ENCODE measurements around the gene ANXA2.

The ANXA2 gene

GRCh38 chr15:60358935-60359682 is 38.7 kb downstream of the ANXA2 start:
- no peaks in the 10 kb centered on the region for H3K36me3 ChIP-seq (ENCODE audit: control insufficient read depth, insufficient read depth, low read length)
- H3K4me3 ChIP-seq (ENCODE audit: insufficient read depth, low read depth, low read length) = no peak overlapping the region
- no peaks in the 10 kb centered on the region for H3K4me1 ChIP-seq (ENCODE audit: control insufficient read depth, insufficient read depth, low read length)
- WGBS, 2 experiments = 93% methylated on average over 10 of the region's 10 CpGs
- H3K27me3 ChIP-seq (ENCODE audit: control insufficient read depth, insufficient read depth, low read length, poor library complexity, severe bottlenecking) = no peaks in the 10 kb centered on the region
- H3K27ac ChIP-seq (ENCODE audit: insufficient read depth, low read depth, low read length, poor library complexity, severe bottlenecking) = no peak overlapping the region
- H3K9me3 ChIP-seq (ENCODE audit: control insufficient read depth, low read length) = no peaks in the 10 kb centered on the region

DNA sequence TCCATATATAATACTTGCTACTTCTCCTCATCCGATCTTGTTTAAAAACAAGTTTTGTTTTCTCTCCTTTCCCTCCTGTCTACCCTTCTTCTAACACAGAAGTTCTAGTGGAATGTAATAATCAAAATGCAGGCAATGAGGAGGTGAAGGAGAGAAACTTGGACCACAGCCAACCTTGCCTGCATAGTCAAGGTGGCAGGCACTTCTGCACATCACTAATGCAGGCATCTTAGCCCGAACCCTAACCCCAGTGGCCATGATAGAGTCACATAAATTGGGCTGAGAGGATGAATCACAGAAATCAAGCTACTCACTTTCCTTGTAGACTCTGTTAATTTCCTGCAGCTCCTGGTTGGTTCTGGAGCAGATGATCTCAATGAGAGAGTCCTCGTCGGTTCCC is 41.0 kb downstream of the ANXA2 start:
- Histone ChIP-seq H3K27me3 (ENCODE audit: control insufficient read depth, insufficient read depth, low read length, poor library complexity, severe bottlenecking) (no peaks in the 10 kb centered on the region), H3K4me3 (ENCODE audit: insufficient read depth, low read depth, low read length) (no peak overlapping the region), H3K36me3 (ENCODE audit: control insufficient read depth, insufficient read depth, low read length) (no peaks in the 10 kb centered on the region), H3K4me1 (ENCODE audit: control insufficient read depth, insufficient read depth, low read length) (no peaks in the 10 kb centered on the region), H3K9me3 (ENCODE audit: control insufficient read depth, low read length) (no peaks in the 10 kb centered on the region), H3K27ac (ENCODE audit: insufficient read depth, low read depth, low read length, poor library complexity, severe bottlenecking) (no peak overlapping the region)
- 95 to 98% methylated on average over 4 of the region's 4 CpGs for WGBS, 2 experiments

GRCh38 chr15:60355148-60355857 is 42.5 kb downstream of the ANXA2 start:
- no peak overlapping the region for H3K27ac ChIP-seq (ENCODE audit: insufficient read depth, low read depth, low read length, poor library complexity, severe bottlenecking)
- no peaks in the 10 kb centered on the region for H3K36me3 ChIP-seq (ENCODE audit: control insufficient read depth, insufficient read depth, low read length)
- WGBS, 2 experiments = 93 to 94% methylated on average over 10 of the region's 10 CpGs
- no peak overlapping the region for H3K4me3 ChIP-seq (ENCODE audit: insufficient read depth, low read depth, low read length)
- H3K9me3 ChIP-seq (ENCODE audit: control insufficient read depth, low read length) = no peaks in the 10 kb centered on the region
- H3K27me3 ChIP-seq (ENCODE audit: control insufficient read depth, insufficient read depth, low read length, poor library complexity, severe bottlenecking) = no peaks in the 10 kb centered on the region
- no peaks in the 10 kb centered on the region for H3K4me1 ChIP-seq (ENCODE audit: control insufficient read depth, insufficient read depth, low read length)

DNA sequence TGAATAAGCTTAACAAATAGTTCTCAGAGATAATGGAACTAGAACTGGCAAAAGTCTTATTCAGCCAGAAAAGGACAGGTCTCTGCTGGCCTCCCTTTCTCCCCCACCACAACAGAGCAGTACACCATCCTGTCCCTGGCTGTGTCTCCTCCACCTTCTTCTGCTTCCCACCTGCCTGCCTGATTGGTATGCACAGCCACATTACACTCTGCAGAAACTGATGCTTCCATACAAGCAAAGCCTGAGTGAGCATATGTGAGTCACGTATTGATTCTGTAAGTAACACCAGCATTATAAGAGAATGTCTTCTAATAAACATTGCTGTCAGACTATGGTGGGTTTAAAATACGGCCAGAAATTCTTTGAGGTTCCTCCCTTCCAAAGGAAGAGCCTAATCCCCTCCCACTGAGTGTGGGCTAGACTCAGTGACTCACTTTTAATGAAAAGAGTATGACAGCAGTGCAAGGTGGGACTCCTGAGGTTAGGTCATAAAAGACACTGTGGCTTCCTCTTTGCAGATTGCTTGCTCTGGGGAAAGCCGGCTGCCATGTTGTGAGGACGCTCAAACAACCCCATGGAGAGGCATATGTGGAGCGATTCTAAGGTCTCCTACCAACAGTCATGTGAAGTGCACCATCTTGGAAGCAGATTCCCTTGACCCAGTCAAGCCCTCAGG is 44.4 kb downstream of the ANXA2 start:
- Histone ChIP-seq H3K27ac (ENCODE audit: insufficient read depth, low read depth, low read length, poor library complexity, severe bottlenecking) (no peak overlapping the region), H3K27me3 (ENCODE audit: control insufficient read depth, insufficient read depth, low read length, poor library complexity, severe bottlenecking) (no peaks in the 10 kb centered on the region), H3K4me3 (ENCODE audit: insufficient read depth, low read depth, low read length) (no peak overlapping the region), H3K4me1 (ENCODE audit: control insufficient read depth, insufficient read depth, low read length) (no peaks in the 10 kb centered on the region), H3K36me3 (ENCODE audit: control insufficient read depth, insufficient read depth, low read length) (no peaks in the 10 kb centered on the region), H3K9me3 (ENCODE audit: control insufficient read depth, low read length) (no peaks in the 10 kb centered on the region)
- WGBS, 2 experiments = 72 to 73% methylated on average over 5 of the region's 5 CpGs

- Histone ChIP-seq H3K4me1 (ENCODE audit: control insufficient read depth, insufficient read depth, low read length) (no peaks in the 10 kb centered on the region), H3K4me3 (ENCODE audit: insufficient read depth, low read depth, low read length) (no peak overlapping the region), H3K27ac (ENCODE audit: insufficient read depth, low read depth, low read length, poor library complexity, severe bottlenecking) (no peak overlapping the region), H3K27me3 (ENCODE audit: control insufficient read depth, insufficient read depth, low read length, poor library complexity, severe bottlenecking) (no peaks in the 10 kb centered on the region), H3K36me3 (ENCODE audit: control insufficient read depth, insufficient read depth, low read length) (peaks cover 3% of the 10 kb centered on the region), H3K9me3 (ENCODE audit: control insufficient read depth, low read length) (no peaks in the 10 kb centered on the region)
- WGBS, 2 experiments = 94 to 95% methylated on average over 2 of the region's 2 CpGs
Observed at GRCh38 chr15:60352525-60352924, 45.3 kb downstream of the ANXA2 start.

DNA sequence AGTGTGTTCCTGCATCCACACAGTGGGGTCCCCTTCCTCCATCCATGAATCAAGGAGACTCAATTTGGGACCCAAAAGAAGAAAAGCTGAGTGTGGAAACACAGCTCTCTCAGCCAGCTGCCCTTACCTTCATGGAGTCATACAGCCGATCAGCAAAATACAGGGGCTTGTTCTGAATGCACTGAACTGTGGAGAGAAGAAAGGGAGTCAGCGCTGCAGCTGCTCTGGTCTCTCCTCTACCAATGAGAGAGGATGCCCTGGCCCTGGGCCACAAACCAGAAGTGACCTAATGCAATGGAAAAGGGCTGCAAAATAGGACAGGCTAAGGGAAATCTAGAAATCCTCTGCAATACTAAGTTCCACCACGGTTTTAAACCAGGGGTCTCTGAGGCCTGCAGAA is 46.7 kb downstream of the ANXA2 start:
- WGBS, 2 experiments = 92 to 93% methylated on average over 3 of the region's 3 CpGs
- H3K27me3 ChIP-seq (ENCODE audit: control insufficient read depth, insufficient read depth, low read length, poor library complexity, severe bottlenecking) = no peaks in the 10 kb centered on the region
- no peak overlapping the region for H3K27ac ChIP-seq (ENCODE audit: insufficient read depth, low read depth, low read length, poor library complexity, severe bottlenecking)

GRCh38 chr15:60350108-60350507 is 47.7 kb downstream of the ANXA2 start:
- no peaks in the 10 kb centered on the region for H3K4me1 ChIP-seq (ENCODE audit: control insufficient read depth, insufficient read depth, low read length)
- 93 to 95% methylated on average over 2 of the region's 2 CpGs for WGBS, 2 experiments
- H3K9me3 ChIP-seq (ENCODE audit: control insufficient read depth, low read length) = no peaks in the 10 kb centered on the region
- H3K36me3 ChIP-seq (ENCODE audit: control insufficient read depth, insufficient read depth, low read length) = peaks cover 5% of the 10 kb centered on the region
- H3K4me3 ChIP-seq (ENCODE audit: insufficient read depth, low read depth, low read length) = no peak overlapping the region
- H3K27me3 ChIP-seq (ENCODE audit: control insufficient read depth, insufficient read depth, low read length, poor library complexity, severe bottlenecking) = no peaks in the 10 kb centered on the region
- no peak overlapping the region for H3K27ac ChIP-seq (ENCODE audit: insufficient read depth, low read depth, low read length, poor library complexity, severe bottlenecking)

More for the DNA sequence above, 46.7 kb downstream of the ANXA2 start:
- Histone ChIP-seq H3K36me3 (ENCODE audit: control insufficient read depth, insufficient read depth, low read length) (peaks cover 5% of the 10 kb centered on the region), H3K9me3 (ENCODE audit: control insufficient read depth, low read length) (no peaks in the 10 kb centered on the region), H3K4me3 (ENCODE audit: insufficient read depth, low read depth, low read length) (no peak overlapping the region), H3K4me1 (ENCODE audit: control insufficient read depth, insufficient read depth, low read length) (no peaks in the 10 kb centered on the region)

GRCh38 chr15:60349589-60349988 is 48.2 kb downstream of the ANXA2 start:
- H3K27me3 ChIP-seq (ENCODE audit: control insufficient read depth, insufficient read depth, low read length, poor library complexity, severe bottlenecking) = no peaks in the 10 kb centered on the region
- H3K9me3 ChIP-seq (ENCODE audit: control insufficient read depth, low read length) = no peaks in the 10 kb centered on the region
- no peak overlapping the region for H3K4me3 ChIP-seq (ENCODE audit: insufficient read depth, low read depth, low read length)
- H3K36me3 ChIP-seq (ENCODE audit: control insufficient read depth, insufficient read depth, low read length) = peaks cover 5% of the 10 kb centered on the region
- WGBS, 2 experiments = 100% methylated on average over 1 of the region's 2 CpGs; no CpG with 5 or more reads in 1 of the 2 experiments
- H3K27ac ChIP-seq (ENCODE audit: insufficient read depth, low read depth, low read length, poor library complexity, severe bottlenecking) = no peak overlapping the region
- no peaks in the 10 kb centered on the region for H3K4me1 ChIP-seq (ENCODE audit: control insufficient read depth, insufficient read depth, low read length)

- Histone ChIP-seq H3K4me1 (ENCODE audit: control insufficient read depth, insufficient read depth, low read length) (peaks cover 8% of the 10 kb centered on the region), H3K27me3 (ENCODE audit: control insufficient read depth, insufficient read depth, low read length, poor library complexity, severe bottlenecking) (no peaks in the 10 kb centered on the region), H3K36me3 (ENCODE audit: control insufficient read depth, insufficient read depth, low read length) (peaks cover 5% of the 10 kb centered on the region), H3K9me3 (ENCODE audit: control insufficient read depth, low read length) (no peaks in the 10 kb centered on the region), H3K4me3 (ENCODE audit: insufficient read depth, low read depth, low read length) (no peak overlapping the region), H3K27ac (ENCODE audit: insufficient read depth, low read depth, low read length, poor library complexity, severe bottlenecking) (no peak overlapping the region)
- 81 to 85% methylated on average over 13 of the region's 13 CpGs for WGBS, 2 experiments
Observed at GRCh38 chr15:60347480-60348049, 50.2 kb downstream of the ANXA2 start.

- H3K27me3 ChIP-seq (ENCODE audit: control insufficient read depth, insufficient read depth, low read length, poor library complexity, severe bottlenecking) = no peaks in the 10 kb centered on the region
- 92 to 93% methylated on average over 3 of the region's 3 CpGs for WGBS, 2 experiments
- H3K27ac ChIP-seq (ENCODE audit: insufficient read depth, low read depth, low read length, poor library complexity, severe bottlenecking) = no peak overlapping the region
- H3K9me3 ChIP-seq (ENCODE audit: control insufficient read depth, low read length) = no peaks in the 10 kb centered on the region
- peaks cover 8% of the 10 kb centered on the region for H3K4me1 ChIP-seq (ENCODE audit: control insufficient read depth, insufficient read depth, low read length)
- H3K36me3 ChIP-seq (ENCODE audit: control insufficient read depth, insufficient read depth, low read length) = peaks cover 5% of the 10 kb centered on the region
- H3K4me3 ChIP-seq (ENCODE audit: insufficient read depth, low read depth, low read length) = no peak overlapping the region
Observed at GRCh38 chr15:60346653-60347052, 51.1 kb downstream of the ANXA2 start.
